GM06990 (cell line): Measurements from ENCODE around the gene DNAAF5.
"Not testable (repeated sequence)": the region's sequence is repeated elsewhere in the genome, so short reads cannot be mapped to it uniquely, and the experiment has no call there.

Experiments
- DNase-seq: peaks from one replicate; pipeline ENCODE4 v3.0.0-alpha.2; 2011; ENCODE audit not compliant: insufficient read length; ENCODE audit errors: extremely low read depth
- H3K27me3 ChIP-seq: replicated peaks from 2 replicates; pipeline ENCODE4 v1.6.0; 2011; ENCODE audit warnings: low read length; ENCODE audit not compliant: control insufficient read depth, insufficient read depth
- H3K36me3 ChIP-seq: 2 replicates; pipeline ENCODE4 v1.5.1; 2011; ENCODE audit warnings: low read length; ENCODE audit not compliant: control insufficient read depth, insufficient read depth
- H3K4me3 ChIP-seq: replicated peaks from 2 replicates; pipeline ENCODE4 v1.5.1; 2011; ENCODE audit warnings: low read depth, mild to moderate bottlenecking, control low read depth, low read length
- CTCF ChIP-seq: IDR thresholded peaks from 2 replicates; pipeline ENCODE4 v1.5.1; 2011; ENCODE audit warnings: low read length, control low read depth, mild to moderate bottlenecking, inconsistent platforms; ENCODE audit not compliant: insufficient read depth, poor library complexity, severe bottlenecking

DNAAF5 gene

GRCh38 chr7:749140-749551, 22.6 kb downstream of the DNAAF5 start:
- Histone ChIP-seq H3K4me3 (no peak overlapping the region), H3K36me3 (peaks cover 2% of the 10 kb centered on the region), H3K27me3 (no peaks in the 10 kb centered on the region)
- no peak for DNase-seq
- TF ChIP-seq CTCF: no peak

- TF ChIP-seq CTCF: no peak
- no peak for DNase-seq
- no peaks in the 10 kb centered on the region for H3K27me3 ChIP-seq
- no peak overlapping the region for H3K4me3 ChIP-seq
- peaks cover 8% of the 10 kb centered on the region for H3K36me3 ChIP-seq
Observed at GRCh38 chr7:750111-750905, 23.8 kb downstream of the DNAAF5 start.

GRCh38 chr7:751826-752225, 25.3 kb downstream of the DNAAF5 start:
- no peak for DNase-seq
- Histone ChIP-seq H3K4me3 (no peak overlapping the region), H3K27me3 (no peaks in the 10 kb centered on the region), H3K36me3 (peaks cover 8% of the 10 kb centered on the region)
- no peak for TF ChIP-seq CTCF

- not testable (repeated sequence) for DNase-seq, H3K4me3 ChIP-seq, H3K27me3 ChIP-seq
- H3K36me3 ChIP-seq: peaks cover 11% of the 10 kb centered on the region
Observed at GRCh38 chr7:752256-752655, 25.8 kb downstream of the DNAAF5 start.

- no peaks in the 10 kb centered on the region for H3K27me3 ChIP-seq
- peaks cover 11% of the 10 kb centered on the region for H3K36me3 ChIP-seq
- DNase-seq: no peak
- H3K4me3 ChIP-seq: no peak overlapping the region
- TF ChIP-seq CTCF: no peak
Observed at GRCh38 chr7:753190-753589, 26.7 kb downstream of the DNAAF5 start.

GRCh38 chr7:754531-755412, 28.3 kb downstream of the DNAAF5 start:
- no peak for TF ChIP-seq CTCF
- no peak for DNase-seq
- H3K36me3 ChIP-seq: peaks cover 11% of the 10 kb centered on the region

More at GRCh38 chr7:754531-755412, 28.3 kb downstream of the DNAAF5 start:
- Histone ChIP-seq H3K4me3 (no peak overlapping the region), H3K27me3 (no peaks in the 10 kb centered on the region)
